WTC11 (cell line): ENCODE results near the gene SYT9. TPM values are rescaled to one million over a fixed set of nuclear protein-coding genes. Genes with fewer than 3 reads are reported as not detected.

Experiments
- ATAC-seq: fragments of 200-7000 bp; cut with Tn5 transposase; 2 replicates; pipeline ENCODE4 v1.10.0; 2021; ENCODE audit warnings: mild to moderate bottlenecking, moderate library complexity
- CTCF ChIA-PET: fragments of 300-600 bp; sonication (Branson Sonifier 250); formaldehyde crosslinking; loops from one replicate; lab custom pipeline; 2021; ENCODE audit warnings: antibody characterized with exemption; lab: Charles Lee
- POLR2A ChIA-PET: fragments of 350-600 bp; sonication (Branson Sonifier 250); formaldehyde crosslinking; loops from one replicate; lab custom pipeline; 2021; ENCODE audit warnings: antibody characterized with exemption; lab: Charles Lee
- DNase-seq: peaks from one replicate; pipeline ENCODE4 v3.0.0; 2021; ENCODE audit warnings: low spot score
- H3K27ac Mint-ChIP-seq: 2 replicates; pipeline ENCODE4 v1.8.0; 2021; ENCODE audit warnings: mixed read lengths
- H3K27me3 Mint-ChIP-seq: 2 replicates; pipeline ENCODE4 v1.8.0; 2021; ENCODE audit warnings: low read depth, mild to moderate bottlenecking, moderate library complexity, mixed read lengths
- H3K36me3 Mint-ChIP-seq: 2 replicates; pipeline ENCODE4 v1.8.0; 2021; ENCODE audit warnings: mixed read lengths
- H3K4me1 Mint-ChIP-seq: 2 replicates; pipeline ENCODE4 v1.8.0; 2022; ENCODE audit warnings: mixed read lengths
- H3K4me3 Mint-ChIP-seq: 2 replicates; pipeline ENCODE4 v1.8.0; 2021; ENCODE audit warnings: mild to moderate bottlenecking, moderate library complexity, mixed read lengths
- H3K9me3 Mint-ChIP-seq: 2 replicates; pipeline ENCODE4 v1.8.0; 2021; ENCODE audit warnings: mixed read lengths
- ELF4 ChIP-seq: sonication (generic); formaldehyde crosslinking; IDR thresholded peaks from 2 replicates; pipeline ENCODE4 v1.8.1; 2022; ENCODE audit warnings: low read depth, mild to moderate bottlenecking, moderate library complexity, missing genetic modification reagents
- FOXJ3 ChIP-seq: sonication (generic); formaldehyde crosslinking; IDR thresholded peaks from 2 replicates; pipeline ENCODE4 v1.9.0; 2021; ENCODE audit warnings: missing genetic modification reagents, mild to moderate bottlenecking, borderline replicate concordance
- GABPB1 ChIP-seq: sonication (generic); formaldehyde crosslinking; IDR thresholded peaks from 2 replicates; pipeline ENCODE4 v1.8.1; 2023; ENCODE audit warnings: mild to moderate bottlenecking, missing genetic modification reagents
- GTF2I ChIP-seq: fragments of 250-450 bp; sonication (Bioruptor Pico); conservative IDR thresholded peaks from 2 replicates; pipeline ENCODE4 v1.4.0; 2021; ENCODE audit warnings: mild to moderate bottlenecking
- JAZF1 ChIP-seq: fragments of 250-450 bp; sonication (Bioruptor Pico); IDR thresholded peaks from 2 replicates; pipeline ENCODE4 v1.9.0; 2021; ENCODE audit warnings: moderate library complexity, mild to moderate bottlenecking, inconsistent platforms
- KAT7 ChIP-seq: sonication (generic); formaldehyde crosslinking; IDR thresholded peaks from 2 replicates; pipeline ENCODE4 v1.8.1; 2023; ENCODE audit warnings: missing genetic modification reagents, mild to moderate bottlenecking, borderline replicate concordance
- MYBL2 ChIP-seq: sonication (generic); formaldehyde crosslinking; IDR thresholded peaks from 2 replicates; pipeline ENCODE4 v1.8.1; 2023; ENCODE audit warnings: mild to moderate bottlenecking, moderate library complexity, missing genetic modification reagents
- NFE2L1 ChIP-seq: sonication (generic); formaldehyde crosslinking; IDR thresholded peaks from 2 replicates; pipeline ENCODE4 v1.8.1; 2023; ENCODE audit warnings: missing genetic modification reagents
- NFYB ChIP-seq: sonication (generic); formaldehyde crosslinking; conservative IDR thresholded peaks from 2 replicates; pipeline ENCODE4 v1.8.0; 2022; ENCODE audit warnings: low read depth, missing genetic modification reagents
- SMAD3 ChIP-seq: sonication (generic); formaldehyde crosslinking; IDR thresholded peaks from 2 replicates; pipeline ENCODE4 v1.8.0; 2022; ENCODE audit warnings: missing genetic modification reagents, mild to moderate bottlenecking, borderline replicate concordance
- ZBTB21 ChIP-seq: sonication (generic); formaldehyde crosslinking; IDR thresholded peaks from 2 replicates; pipeline ENCODE4 v1.8.1; 2023; ENCODE audit warnings: mild to moderate bottlenecking, missing genetic modification reagents, borderline replicate concordance
- ZNF671 ChIP-seq: fragments of 250-450 bp; sonication (Bioruptor Pico); IDR thresholded peaks from 2 replicates; pipeline ENCODE4 v1.8.0; 2021; ENCODE audit warnings: mild to moderate bottlenecking
- total RNA-seq: library from RNA; stranded (reverse); gene quantifications from 3 replicates; pipeline ENCODE4 v1.2.3, GENCODE V29; 2021
- TF ChIP-seq, protein P1 (sequence below): fragments of 250-450 bp; sonication (Bioruptor Pico); IDR thresholded peaks from 2 replicates; pipeline ENCODE4 v1.9.0; 2021; ENCODE audit warnings: mild to moderate bottlenecking
- TF ChIP-seq, protein P2 (sequence below): sonication (generic); formaldehyde crosslinking; IDR thresholded peaks from 2 replicates; pipeline ENCODE4 v1.8.1; 2022; ENCODE audit warnings: low read depth, missing genetic modification reagents, borderline replicate concordance
- TF ChIP-seq, protein P3 (sequence below): fragments of 250-450 bp; sonication (Bioruptor Pico); IDR thresholded peaks from 2 replicates; pipeline ENCODE4 v2.1.2; 2022; ENCODE audit warnings: mild to moderate bottlenecking, moderate library complexity
- TF ChIP-seq, protein P4 (sequence below): sonication (generic); formaldehyde crosslinking; IDR thresholded peaks from 2 replicates; pipeline ENCODE4 v1.8.1; 2022; ENCODE audit warnings: missing genetic modification reagents, borderline replicate concordance
- TF ChIP-seq, protein P5 (sequence below): sonication (generic); formaldehyde crosslinking; conservative IDR thresholded peaks from 2 replicates; pipeline ENCODE4 v1.8.1; 2023; ENCODE audit warnings: mild to moderate bottlenecking, low read depth, missing genetic modification reagents, moderate library complexity
- TF ChIP-seq, protein P6 (sequence below): sonication (generic); formaldehyde crosslinking; IDR thresholded peaks from 2 replicates; pipeline ENCODE4 v1.8.1; 2023; ENCODE audit warnings: mild to moderate bottlenecking, missing genetic modification reagents, moderate library complexity

SYT9 gene
- total RNA-seq, 1 experiment from 2014 or later = 1.3 TPM

DNA sequence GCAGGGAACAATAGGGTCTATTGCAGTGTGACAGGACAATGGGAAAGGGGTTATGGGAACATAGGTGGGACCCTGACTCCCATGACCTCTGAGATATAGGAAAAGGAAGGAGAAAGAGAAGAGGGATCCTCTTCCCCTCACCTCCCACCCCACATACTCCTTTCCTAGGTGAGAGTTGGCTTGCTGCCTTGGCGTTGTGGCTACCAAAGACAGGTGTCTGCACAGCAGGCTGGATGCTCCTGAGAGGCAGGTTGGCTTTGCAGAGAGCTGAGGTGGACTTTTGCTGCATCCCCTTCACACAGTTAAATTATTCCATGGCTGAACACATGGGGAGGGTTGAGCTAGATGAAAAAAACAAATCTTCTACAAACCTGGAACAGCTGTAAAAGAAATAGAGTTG is 80.7 kb downstream of the SYT9 start:
- ChIA-PET CTCF (interaction anchor here (1.0 to 1.5 kb wide), 3 partner anchors 21 to 520 kb away, joined by 3 to 4 read pairs (median 3); no protein-coding TSS in a partner anchor), POLR2A (no interaction called here)
- ATAC-seq (no peak), DNase-seq (no peak)
- H3K9me3 Mint-ChIP-seq = peaks cover 11% of the 10 kb centered on the region
- no peaks in the 10 kb centered on the region; the same call in 1 of the 2 replicates for H3K27me3 Mint-ChIP-seq
- no peaks in the 10 kb centered on the region for H3K36me3 Mint-ChIP-seq
- no peak for TF ChIP-seq GTF2I (CRISPR knock-in tag)
- TF ChIP-seq SMAD3 = no peak
- peaks cover 13% of the 10 kb centered on the region for H3K4me1 Mint-ChIP-seq
- H3K4me3 Mint-ChIP-seq = no peak overlapping the region
- H3K27ac Mint-ChIP-seq = no peak overlapping the region

DNA sequence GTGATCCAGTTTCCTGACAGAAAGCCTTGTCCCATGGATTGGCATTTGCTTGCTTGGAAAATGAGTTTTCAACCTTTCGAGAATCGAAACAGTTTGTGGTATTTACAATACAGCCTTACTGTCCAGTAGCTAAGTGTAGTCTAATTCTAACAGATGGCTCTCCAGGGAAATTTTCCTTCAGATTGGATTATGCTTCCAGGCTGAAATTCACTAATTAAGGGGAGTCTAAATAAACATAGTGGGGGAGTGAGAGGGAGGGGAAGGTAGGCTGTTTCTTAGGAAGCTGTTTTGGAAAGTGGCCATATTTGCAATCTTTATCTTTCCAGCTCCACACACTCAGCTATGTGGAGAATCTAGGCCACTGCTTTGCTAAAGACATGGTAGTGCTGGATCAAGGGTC is 81.3 kb downstream of the SYT9 start:
- ChIA-PET POLR2A (no interaction called here), CTCF (interaction anchor here (1.0 to 1.5 kb wide), 3 partner anchors 20 to 521 kb away, joined by 3 to 4 read pairs (median 3); no protein-coding TSS in a partner anchor)
- no peak for TF ChIP-seq FOXJ3 (CRISPR knock-in tag)
- TF ChIP-seq GABPB1 (CRISPR knock-in tag) = no peak
- no peak for TF ChIP-seq KAT7
- TF ChIP-seq NFE2L1 (CRISPR knock-in tag) = no peak
- no peak for TF ChIP-seq ZNF671 (CRISPR knock-in tag)
- TF ChIP-seq, protein P1, sequence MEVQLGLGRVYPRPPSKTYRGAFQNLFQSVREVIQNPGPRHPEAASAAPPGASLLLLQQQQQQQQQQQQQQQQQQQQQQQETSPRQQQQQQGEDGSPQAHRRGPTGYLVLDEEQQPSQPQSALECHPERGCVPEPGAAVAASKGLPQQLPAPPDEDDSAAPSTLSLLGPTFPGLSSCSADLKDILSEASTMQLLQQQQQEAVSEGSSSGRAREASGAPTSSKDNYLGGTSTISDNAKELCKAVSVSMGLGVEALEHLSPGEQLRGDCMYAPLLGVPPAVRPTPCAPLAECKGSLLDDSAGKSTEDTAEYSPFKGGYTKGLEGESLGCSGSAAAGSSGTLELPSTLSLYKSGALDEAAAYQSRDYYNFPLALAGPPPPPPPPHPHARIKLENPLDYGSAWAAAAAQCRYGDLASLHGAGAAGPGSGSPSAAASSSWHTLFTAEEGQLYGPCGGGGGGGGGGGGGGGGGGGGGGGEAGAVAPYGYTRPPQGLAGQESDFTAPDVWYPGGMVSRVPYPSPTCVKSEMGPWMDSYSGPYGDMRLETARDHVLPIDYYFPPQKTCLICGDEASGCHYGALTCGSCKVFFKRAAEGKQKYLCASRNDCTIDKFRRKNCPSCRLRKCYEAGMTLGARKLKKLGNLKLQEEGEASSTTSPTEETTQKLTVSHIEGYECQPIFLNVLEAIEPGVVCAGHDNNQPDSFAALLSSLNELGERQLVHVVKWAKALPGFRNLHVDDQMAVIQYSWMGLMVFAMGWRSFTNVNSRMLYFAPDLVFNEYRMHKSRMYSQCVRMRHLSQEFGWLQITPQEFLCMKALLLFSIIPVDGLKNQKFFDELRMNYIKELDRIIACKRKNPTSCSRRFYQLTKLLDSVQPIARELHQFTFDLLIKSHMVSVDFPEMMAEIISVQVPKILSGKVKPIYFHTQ (CRISPR knock-in tag) = no peak
- TF ChIP-seq, protein P2, sequence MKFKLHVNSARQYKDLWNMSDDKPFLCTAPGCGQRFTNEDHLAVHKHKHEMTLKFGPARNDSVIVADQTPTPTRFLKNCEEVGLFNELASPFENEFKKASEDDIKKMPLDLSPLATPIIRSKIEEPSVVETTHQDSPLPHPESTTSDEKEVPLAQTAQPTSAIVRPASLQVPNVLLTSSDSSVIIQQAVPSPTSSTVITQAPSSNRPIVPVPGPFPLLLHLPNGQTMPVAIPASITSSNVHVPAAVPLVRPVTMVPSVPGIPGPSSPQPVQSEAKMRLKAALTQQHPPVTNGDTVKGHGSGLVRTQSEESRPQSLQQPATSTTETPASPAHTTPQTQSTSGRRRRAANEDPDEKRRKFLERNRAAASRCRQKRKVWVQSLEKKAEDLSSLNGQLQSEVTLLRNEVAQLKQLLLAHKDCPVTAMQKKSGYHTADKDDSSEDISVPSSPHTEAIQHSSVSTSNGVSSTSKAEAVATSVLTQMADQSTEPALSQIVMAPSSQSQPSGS = no peak
- TF ChIP-seq, protein P3, sequence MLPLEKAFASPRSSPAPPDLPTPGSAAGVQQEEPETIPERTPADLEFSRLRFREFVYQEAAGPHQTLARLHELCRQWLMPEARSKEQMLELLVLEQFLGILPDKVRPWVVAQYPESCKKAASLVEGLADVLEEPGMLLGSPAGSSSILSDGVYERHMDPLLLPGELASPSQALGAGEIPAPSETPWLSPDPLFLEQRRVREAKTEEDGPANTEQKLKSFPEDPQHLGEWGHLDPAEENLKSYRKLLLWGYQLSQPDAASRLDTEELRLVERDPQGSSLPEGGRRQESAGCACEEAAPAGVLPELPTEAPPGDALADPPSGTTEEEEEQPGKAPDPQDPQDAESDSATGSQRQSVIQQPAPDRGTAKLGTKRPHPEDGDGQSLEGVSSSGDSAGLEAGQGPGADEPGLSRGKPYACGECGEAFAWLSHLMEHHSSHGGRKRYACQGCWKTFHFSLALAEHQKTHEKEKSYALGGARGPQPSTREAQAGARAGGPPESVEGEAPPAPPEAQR (CRISPR knock-in tag) = no peak
- TF ChIP-seq, protein P4, sequence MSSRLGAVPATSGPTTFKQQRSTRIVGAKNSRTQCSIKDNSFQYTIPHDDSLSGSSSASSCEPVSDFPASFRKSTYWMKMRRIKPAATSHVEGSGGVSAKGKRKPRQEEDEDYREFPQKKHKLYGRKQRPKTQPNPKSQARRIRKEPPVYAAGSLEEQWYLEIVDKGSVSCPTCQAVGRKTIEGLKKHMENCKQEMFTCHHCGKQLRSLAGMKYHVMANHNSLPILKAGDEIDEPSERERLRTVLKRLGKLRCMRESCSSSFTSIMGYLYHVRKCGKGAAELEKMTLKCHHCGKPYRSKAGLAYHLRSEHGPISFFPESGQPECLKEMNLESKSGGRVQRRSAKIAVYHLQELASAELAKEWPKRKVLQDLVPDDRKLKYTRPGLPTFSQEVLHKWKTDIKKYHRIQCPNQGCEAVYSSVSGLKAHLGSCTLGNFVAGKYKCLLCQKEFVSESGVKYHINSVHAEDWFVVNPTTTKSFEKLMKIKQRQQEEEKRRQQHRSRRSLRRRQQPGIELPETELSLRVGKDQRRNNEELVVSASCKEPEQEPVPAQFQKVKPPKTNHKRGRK = no peak
- TF ChIP-seq ZBTB21 (CRISPR knock-in tag) = no peak
- no peak for TF ChIP-seq SMAD3
- TF ChIP-seq, protein P5, sequence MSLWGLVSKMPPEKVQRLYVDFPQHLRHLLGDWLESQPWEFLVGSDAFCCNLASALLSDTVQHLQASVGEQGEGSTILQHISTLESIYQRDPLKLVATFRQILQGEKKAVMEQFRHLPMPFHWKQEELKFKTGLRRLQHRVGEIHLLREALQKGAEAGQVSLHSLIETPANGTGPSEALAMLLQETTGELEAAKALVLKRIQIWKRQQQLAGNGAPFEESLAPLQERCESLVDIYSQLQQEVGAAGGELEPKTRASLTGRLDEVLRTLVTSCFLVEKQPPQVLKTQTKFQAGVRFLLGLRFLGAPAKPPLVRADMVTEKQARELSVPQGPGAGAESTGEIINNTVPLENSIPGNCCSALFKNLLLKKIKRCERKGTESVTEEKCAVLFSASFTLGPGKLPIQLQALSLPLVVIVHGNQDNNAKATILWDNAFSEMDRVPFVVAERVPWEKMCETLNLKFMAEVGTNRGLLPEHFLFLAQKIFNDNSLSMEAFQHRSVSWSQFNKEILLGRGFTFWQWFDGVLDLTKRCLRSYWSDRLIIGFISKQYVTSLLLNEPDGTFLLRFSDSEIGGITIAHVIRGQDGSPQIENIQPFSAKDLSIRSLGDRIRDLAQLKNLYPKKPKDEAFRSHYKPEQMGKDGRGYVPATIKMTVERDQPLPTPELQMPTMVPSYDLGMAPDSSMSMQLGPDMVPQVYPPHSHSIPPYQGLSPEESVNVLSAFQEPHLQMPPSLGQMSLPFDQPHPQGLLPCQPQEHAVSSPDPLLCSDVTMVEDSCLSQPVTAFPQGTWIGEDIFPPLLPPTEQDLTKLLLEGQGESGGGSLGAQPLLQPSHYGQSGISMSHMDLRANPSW (CRISPR knock-in tag) = no peak
- TF ChIP-seq JAZF1 (CRISPR knock-in tag) = no peak
- TF ChIP-seq, protein P6, sequence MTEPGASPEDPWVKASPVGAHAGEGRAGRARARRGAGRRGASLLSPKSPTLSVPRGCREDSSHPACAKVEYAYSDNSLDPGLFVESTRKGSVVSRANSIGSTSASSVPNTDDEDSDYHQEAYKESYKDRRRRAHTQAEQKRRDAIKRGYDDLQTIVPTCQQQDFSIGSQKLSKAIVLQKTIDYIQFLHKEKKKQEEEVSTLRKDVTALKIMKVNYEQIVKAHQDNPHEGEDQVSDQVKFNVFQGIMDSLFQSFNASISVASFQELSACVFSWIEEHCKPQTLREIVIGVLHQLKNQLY (CRISPR knock-in tag) = no peak
- no peak for TF ChIP-seq MYBL2
- TF ChIP-seq ELF4 (CRISPR knock-in tag) = no peak
- no peak for TF ChIP-seq NFYB (CRISPR knock-in tag)
- DNase-seq (no peak), ATAC-seq (no peak)
- H3K27ac Mint-ChIP-seq = no peak overlapping the region
- H3K36me3 Mint-ChIP-seq = no peaks in the 10 kb centered on the region
- H3K4me1 Mint-ChIP-seq = peaks cover 13% of the 10 kb centered on the region
- peaks cover 11% of the 10 kb centered on the region for H3K9me3 Mint-ChIP-seq
- no peaks in the 10 kb centered on the region; the same call in 1 of the 2 replicates for H3K27me3 Mint-ChIP-seq
- H3K4me3 Mint-ChIP-seq = no peak overlapping the region
